HepG2 (cell line): Measurements from ENCODE around the gene OR10H1. TPM values are rescaled to one million over a fixed set of nuclear protein-coding genes. Genes with fewer than 3 reads are reported as not detected.

Source experiments
- ARID4A ChIP-seq: sonication (generic); formaldehyde crosslinking; IDR thresholded peaks from 2 replicates; pipeline ENCODE4 v1.5.0; 2020; ENCODE audit warnings: mild to moderate bottlenecking, missing genetic modification reagents, borderline replicate concordance
- CBX5 ChIP-seq: sonication (generic); formaldehyde crosslinking; IDR thresholded peaks from 2 replicates; pipeline ENCODE4 v1.4.0; 2020; ENCODE audit warnings: missing genetic modification reagents, borderline replicate concordance
- KDM5B ChIP-seq: sonication (generic); formaldehyde crosslinking; IDR thresholded peaks from 2 replicates; pipeline ENCODE4 v1.4.0; 2020; ENCODE audit warnings: missing genetic modification reagents, mild to moderate bottlenecking, borderline replicate concordance
- LCORL ChIP-seq, 2 experiments: fragments of 450-650 bp in 1 of 2; sonication (generic) in 1 of 2; formaldehyde crosslinking in 1 of 2; IDR thresholded peaks; 2 replicates each; pipeline versions ENCODE4 v1.5.0 to v1.6.1; 2017 to 2020; ENCODE audit warnings: antibody characterized with exemption in 1 of 2, missing genetic modification reagents in 1 of 2
- MXD3 ChIP-seq: IDR thresholded peaks from 2 replicates; pipeline ENCODE4 v1.6.1; 2016; ENCODE audit warnings: mild to moderate bottlenecking, missing biosample characterization, missing genetic modification reagents
- NONO ChIP-seq, 2 experiments: fragments of 450-650 bp in 1 of 2; sonication (generic) in 1 of 2; formaldehyde crosslinking in 1 of 2; IDR thresholded peaks in 1 of 2; conservative IDR thresholded peaks in 1 of 2; 2 replicates each; pipeline versions ENCODE4 v1.6.1 to v1.8.0; 2017 to 2022; ENCODE audit warnings: mild to moderate bottlenecking in 1 of 2, missing genetic modification reagents in 1 of 2, moderate library complexity in 1 of 2
- PITX1 ChIP-seq: sonication (generic); formaldehyde crosslinking; IDR thresholded peaks from 2 replicates; pipeline ENCODE4 v1.5.1; 2020; ENCODE audit warnings: mild to moderate bottlenecking, missing genetic modification reagents
- RBAK ChIP-seq: sonication (generic); formaldehyde crosslinking; IDR thresholded peaks from 2 replicates; pipeline ENCODE4 v1.5.1; 2020; ENCODE audit warnings: mild to moderate bottlenecking, missing genetic modification reagents
- SP2 ChIP-seq: sonication (generic); formaldehyde crosslinking; IDR thresholded peaks from 2 replicates; pipeline ENCODE4 v1.5.1; 2020; ENCODE audit warnings: mild to moderate bottlenecking, missing genetic modification reagents
- THAP8 ChIP-seq: sonication (generic); formaldehyde crosslinking; IDR thresholded peaks from 2 replicates; pipeline ENCODE4 v1.5.1; 2020; ENCODE audit warnings: missing genetic modification reagents, mild to moderate bottlenecking, borderline replicate concordance
- ZHX1 ChIP-seq: sonication (generic); formaldehyde crosslinking; IDR thresholded peaks from 2 replicates; pipeline ENCODE4 v1.8.1; 2022; ENCODE audit warnings: low read depth, mild to moderate bottlenecking, missing genetic modification reagents
- ZNF225 ChIP-seq: sonication (generic); formaldehyde crosslinking; IDR thresholded peaks from 2 replicates; pipeline ENCODE4 v1.4.0; 2020; ENCODE audit warnings: mild to moderate bottlenecking, missing genetic modification reagents
- ZNF263 ChIP-seq: sonication (generic); formaldehyde crosslinking; IDR thresholded peaks from 2 replicates; pipeline ENCODE4 v1.4.0; 2020; ENCODE audit warnings: missing genetic modification reagents
- ZNF34 ChIP-seq: sonication (generic); formaldehyde crosslinking; IDR thresholded peaks from 2 replicates; pipeline ENCODE4 v1.4.0; 2020; ENCODE audit warnings: mild to moderate bottlenecking, missing genetic modification reagents, borderline replicate concordance
- ZNF784 ChIP-seq: sonication (generic); formaldehyde crosslinking; IDR thresholded peaks from 2 replicates; pipeline ENCODE4 v1.5.1; 2020; ENCODE audit warnings: missing genetic modification reagents, mild to moderate bottlenecking, borderline replicate concordance
- polyA plus RNA-seq, 8 experiments: library from polyadenylated mRNA; depleted of rRNA in 3 of 8; stranded (reverse) in 7 of 8; unstranded in 1 of 8; fragments of >200 nt; fragmentation: Illumina TruSeq in 4 of 8; extraction: Trizol in 4 of 8; gene quantifications; 2 replicates each; pipeline versions ENCODE4 v1.2.1 to v1.2.3, GENCODE V29; 2011 to 2016; ENCODE audit warnings: low read depth in 4 of 8, missing spikeins in 1 of 8, mixed read lengths in 1 of 8; ENCODE audit not compliant: insufficient read depth in 1 of 8
- total RNA-seq, 5 experiments: library from RNA; depleted of rRNA; stranded (reverse); fragments of >200 nt; fragmentation: Illumina TruSeq; extraction: Trizol; gene quantifications; 2 replicates each; pipeline ENCODE4 v1.2.3, GENCODE V29; 2016; ENCODE audit warnings: low read depth in 1 of 5

OR10H1 gene
- total and polyA plus RNA-seq, 2 of the 13 experiments (the other 11 are each of a cell fraction or from before 2014, with no cell fraction given), result not detected

- TF ChIP-seq ARID4A (CRISPR knock-in tag), result peak; percentile 82; the same call in 1 of the 2 replicates
- TF ChIP-seq THAP8 (CRISPR knock-in tag), result peak; percentile 72; the same call in 1 of the 2 replicates
- no peak for TF ChIP-seq ZNF34 (CRISPR knock-in tag)
- TF ChIP-seq SP2, result peak; percentile 86
- TF ChIP-seq RBAK (CRISPR knock-in tag), result no peak
- TF ChIP-seq ZNF784, result peak; percentile 75; the same call in 1 of the 2 replicates
- no peak for TF ChIP-seq LCORL (IDR thresholded peaks at IDR 0.05)
- TF ChIP-seq LCORL (CRISPR knock-in tag; IDR thresholded peaks at IDR 0.05), result peak; percentile 66; the same call in 1 of the 2 replicates
- peak; percentile 75 for TF ChIP-seq KDM5B (CRISPR knock-in tag)
- TF ChIP-seq ZNF225 (CRISPR knock-in tag), result 0 out of 2 replicates have a peak, but pooled peaks have one; percentile 40
- TF ChIP-seq MXD3 (CRISPR knock-in tag), result peak; percentile 37; the same call in 1 of the 2 replicates
- TF ChIP-seq CBX5 (CRISPR knock-in tag), result peak; percentile 63; the same call in 1 of the 2 replicates
- no peak for TF ChIP-seq NONO (IDR thresholded peaks at IDR 0.05)
- TF ChIP-seq NONO (CRISPR knock-in tag; conservative IDR thresholded peaks at IDR 0.05), result 0 out of 2 replicates have a peak, but pooled peaks have one; percentile 50
- TF ChIP-seq PITX1 (CRISPR knock-in tag), result peak; percentile 90; the same call in 1 of the 2 replicates
- TF ChIP-seq ZNF263 (CRISPR knock-in tag), result peak; percentile 54; the same call in 1 of the 2 replicates
- no peak for TF ChIP-seq ZHX1 (CRISPR knock-in tag)
Observed at GRCh38 chr19:15836330-15837220, 21.1 kb upstream of the OR10H1 start (continued).
